RWPE1 (cell line): Measurements from ENCODE around the gene GPR141.

Experiments used
- CTCF ChIA-PET: fragments of 350-600 bp; sonication (Branson Sonifier 250); formaldehyde crosslinking; extraction: SDS; loops from one replicate; lab custom pipeline; 2021; lab: Yijun Ruan, JAX
- POLR2A ChIA-PET: fragments of 400-600 bp; formaldehyde crosslinking; extraction: SDS; loops from one replicate; lab custom pipeline; 2020; ENCODE audit warnings: antibody characterized with exemption; ENCODE audit not compliant: low non-redundant PET; lab: Yijun Ruan, JAX
- DNase-seq: peaks from one replicate; pipeline ENCODE4 v3.0.0; 2012; ENCODE audit warnings: low spot score
- H3K27ac ChIP-seq: fragments of 450-650 bp; 2 replicates; pipeline ENCODE4 v1.5.1; 2017
- TF ChIP-seq, protein P1 (sequence below): fragments of 450-650 bp; conservative IDR thresholded peaks from 2 replicates; pipeline ENCODE4 v1.5.1; 2017; ENCODE audit warnings: low read depth, mild to moderate bottlenecking

Gene GPR141

GRCh38 chr7:37769291-37769690 lies 85.7 kb downstream of the GPR141 start:
- TF ChIP-seq, protein P1, sequence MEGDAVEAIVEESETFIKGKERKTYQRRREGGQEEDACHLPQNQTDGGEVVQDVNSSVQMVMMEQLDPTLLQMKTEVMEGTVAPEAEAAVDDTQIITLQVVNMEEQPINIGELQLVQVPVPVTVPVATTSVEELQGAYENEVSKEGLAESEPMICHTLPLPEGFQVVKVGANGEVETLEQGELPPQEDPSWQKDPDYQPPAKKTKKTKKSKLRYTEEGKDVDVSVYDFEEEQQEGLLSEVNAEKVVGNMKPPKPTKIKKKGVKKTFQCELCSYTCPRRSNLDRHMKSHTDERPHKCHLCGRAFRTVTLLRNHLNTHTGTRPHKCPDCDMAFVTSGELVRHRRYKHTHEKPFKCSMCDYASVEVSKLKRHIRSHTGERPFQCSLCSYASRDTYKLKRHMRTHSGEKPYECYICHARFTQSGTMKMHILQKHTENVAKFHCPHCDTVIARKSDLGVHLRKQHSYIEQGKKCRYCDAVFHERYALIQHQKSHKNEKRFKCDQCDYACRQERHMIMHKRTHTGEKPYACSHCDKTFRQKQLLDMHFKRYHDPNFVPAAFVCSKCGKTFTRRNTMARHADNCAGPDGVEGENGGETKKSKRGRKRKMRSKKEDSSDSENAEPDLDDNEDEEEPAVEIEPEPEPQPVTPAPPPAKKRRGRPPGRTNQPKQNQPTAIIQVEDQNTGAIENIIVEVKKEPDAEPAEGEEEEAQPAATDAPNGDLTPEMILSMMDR = no peak
- ChIA-PET CTCF (no interaction called here), POLR2A (no interaction called here)

DNA sequence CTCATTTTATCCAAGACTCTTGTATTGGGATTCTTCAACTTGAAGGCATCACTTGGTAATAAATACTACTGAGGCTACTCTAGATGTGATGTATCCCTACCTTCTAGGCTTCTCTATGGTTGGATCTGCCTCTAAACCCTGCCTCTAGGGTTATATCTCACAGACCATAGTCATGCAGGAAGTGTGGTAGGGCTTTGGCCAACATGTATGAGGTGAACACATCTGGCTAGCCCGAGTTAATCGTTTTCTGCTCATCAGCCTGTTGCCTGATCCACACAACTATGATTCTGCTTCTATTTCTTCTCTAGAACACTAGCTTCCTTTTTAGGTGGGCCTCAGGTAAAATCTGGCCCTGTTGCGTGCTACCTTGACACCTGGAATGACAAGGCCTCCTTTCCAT lies 86.2 kb downstream of the GPR141 start:
- no peak overlapping the region for H3K27ac ChIP-seq
- TF ChIP-seq, protein P1 = no peak
- no peak for DNase-seq
- ChIA-PET CTCF (no interaction called here), POLR2A (no interaction called here)

More at GRCh38 chr7:37769291-37769690, 85.7 kb downstream of the GPR141 start:
- DNase-seq = no peak
- H3K27ac ChIP-seq = no peak overlapping the region

GRCh38 chr7:37770838-37771237 lies 87.3 kb downstream of the GPR141 start:
- TF ChIP-seq, protein P1 = no peak
- no peak overlapping the region for H3K27ac ChIP-seq
- ChIA-PET CTCF (no interaction called here), POLR2A (no interaction called here)
- DNase-seq = no peak

DNA sequence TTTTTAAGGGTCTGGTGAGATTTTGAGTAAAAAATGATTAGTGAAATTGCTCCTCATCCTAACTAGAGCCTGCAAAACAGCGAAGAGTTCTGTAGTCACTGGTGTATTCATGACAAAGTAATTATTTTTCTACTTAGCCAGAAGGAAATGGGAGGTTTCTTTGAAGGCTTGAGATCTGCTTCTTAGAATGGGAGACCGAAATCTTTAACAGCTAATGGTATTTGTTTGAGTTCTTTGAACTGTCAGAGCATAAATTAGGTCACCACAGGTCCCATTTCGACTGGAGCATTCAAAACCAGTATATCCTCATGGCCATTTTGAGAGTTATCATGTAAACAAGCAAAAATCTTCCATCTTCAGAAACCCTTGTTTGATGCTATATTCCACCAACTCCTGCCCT lies 87.8 kb downstream of the GPR141 start:
- CTCF ChIA-PET = no interaction called here
- DNase-seq = no peak
- POLR2A ChIA-PET = no interaction called here
- no peak overlapping the region for H3K27ac ChIP-seq
- TF ChIP-seq, protein P1 = no peak

GRCh38 chr7:37771801-37772200 lies 88.2 kb downstream of the GPR141 start:
- DNase-seq = no peak
- ChIA-PET POLR2A (no interaction called here), CTCF (no interaction called here)
- TF ChIP-seq, protein P1 = no peak
- no peak overlapping the region for H3K27ac ChIP-seq

DNA sequence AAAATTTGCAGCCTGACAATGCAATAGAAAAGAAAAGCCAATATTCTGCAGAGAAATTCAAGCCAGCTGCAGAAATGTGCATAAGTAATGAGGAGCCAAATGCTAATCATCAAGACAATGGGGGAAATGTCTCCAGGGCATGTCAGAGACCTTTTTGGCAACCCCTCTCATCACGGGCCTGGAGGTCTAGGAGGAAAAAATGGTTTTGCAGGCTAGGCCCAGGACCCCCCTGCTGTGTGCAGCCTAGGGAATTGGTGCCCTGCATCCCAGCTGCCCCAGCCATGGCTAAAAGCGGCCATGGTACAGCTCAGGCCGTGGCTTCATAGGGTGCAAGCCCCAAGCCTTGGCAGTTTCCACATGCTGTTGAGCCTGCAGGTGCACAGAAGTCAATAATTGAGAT lies 92.4 kb downstream of the GPR141 start:
- TF ChIP-seq, protein P1 = no peak
- POLR2A ChIA-PET = no interaction called here
- no peak for DNase-seq
- no peak overlapping the region for H3K27ac ChIP-seq
- CTCF ChIA-PET = no interaction called here

GRCh38 chr7:37781156-37781555 lies 97.6 kb downstream of the GPR141 start:
- TF ChIP-seq, protein P1 = no peak
- ChIA-PET POLR2A (no interaction called here), CTCF (no interaction called here)
- H3K27ac ChIP-seq = no peak overlapping the region
- DNase-seq = no peak
